ENCODE data around the gene GPR155.

Gene GPR155

GRCh38 chr2:174527101-174527721, 40.4 kb upstream of the GPR155 start:
- peaks cover 11% of the 10 kb centered on the region for H3K9me3 Mint-ChIP-seq
- TF ChIP-seq CTCF (IDR thresholded peaks at IDR 0.05; ENCODE audit: unreplicated experiment in 3 of 3) = no peak

GRCh38 chr2:174524527-174524926, 37.7 kb upstream of the GPR155 start:
- no peak overlapping the region for H3K27ac Mint-ChIP-seq
- peaks cover 4% of the 10 kb centered on the region for H3K27me3 Mint-ChIP-seq (ENCODE audit: low read depth)
- TF ChIP-seq CTCF (IDR thresholded peaks at IDR 0.05; ENCODE audit: unreplicated experiment in 3 of 3) = no peak
- H3K36me3 Mint-ChIP-seq (ENCODE audit: low read depth) = no peaks in the 10 kb centered on the region
- no peaks in the 10 kb centered on the region for H3K4me1 Mint-ChIP-seq
- no peak overlapping the region for H3K4me3 Mint-ChIP-seq
- H3K9me3 Mint-ChIP-seq = peaks cover 13% of the 10 kb centered on the region

More at GRCh38 chr2:174527101-174527721, 40.4 kb upstream of the GPR155 start:
- H3K36me3 Mint-ChIP-seq (ENCODE audit: low read depth) = no peaks in the 10 kb centered on the region
- no peak overlapping the region for H3K27ac Mint-ChIP-seq
- peaks cover 4% of the 10 kb centered on the region for H3K27me3 Mint-ChIP-seq (ENCODE audit: low read depth)
- H3K4me3 Mint-ChIP-seq = no peak overlapping the region
- H3K4me1 Mint-ChIP-seq = no peaks in the 10 kb centered on the region

- Mint-ChIP-seq H3K27me3 (ENCODE audit: low read depth) (no peaks in the 10 kb centered on the region), H3K4me3 (no peak overlapping the region), H3K9me3 (peaks cover 13% of the 10 kb centered on the region), H3K4me1 (no peaks in the 10 kb centered on the region), H3K36me3 (ENCODE audit: low read depth) (no peaks in the 10 kb centered on the region), H3K27ac (no peak overlapping the region)
- TF ChIP-seq CTCF (IDR thresholded peaks at IDR 0.05; ENCODE audit: unreplicated experiment in 3 of 3) = peak; percentile 34 to 38 (median 37)
Measured at GRCh38 chr2:174522553-174522952, 35.7 kb upstream of the GPR155 start.

- no peaks in the 10 kb centered on the region for H3K27me3 Mint-ChIP-seq (ENCODE audit: low read depth)
Measured at GRCh38 chr2:174518395-174518794, 31.6 kb upstream of the GPR155 start.

GRCh38 chr2:174516501-174517378, 29.9 kb upstream of the GPR155 start:
- H3K9me3 Mint-ChIP-seq = peaks cover 28% of the 10 kb centered on the region
- H3K27me3 Mint-ChIP-seq (ENCODE audit: low read depth) = no peaks in the 10 kb centered on the region
- H3K36me3 Mint-ChIP-seq (ENCODE audit: low read depth) = peaks cover 8% of the 10 kb centered on the region
- no peak for TF ChIP-seq CTCF (IDR thresholded peaks at IDR 0.05; ENCODE audit: unreplicated experiment in 3 of 3)
- H3K4me3 Mint-ChIP-seq = no peak overlapping the region
- H3K27ac Mint-ChIP-seq = no peak overlapping the region
- no peaks in the 10 kb centered on the region for H3K4me1 Mint-ChIP-seq

More at GRCh38 chr2:174518395-174518794, 31.6 kb upstream of the GPR155 start:
- Mint-ChIP-seq H3K9me3 (peaks cover 15% of the 10 kb centered on the region), H3K4me1 (no peaks in the 10 kb centered on the region), H3K36me3 (ENCODE audit: low read depth) (no peaks in the 10 kb centered on the region), H3K4me3 (no peak overlapping the region), H3K27ac (no peak overlapping the region)
- no peak for TF ChIP-seq CTCF (IDR thresholded peaks at IDR 0.05; ENCODE audit: unreplicated experiment in 3 of 3)

Measured in nephron (organoid).